ENCODE results near the gene AOAH.

AOAH gene

GRCh38 chr7:36521133-36521532 lies 203.2 kb downstream of the AOAH start:
- Histone ChIP-seq H3K4me3 (ENCODE audit: low read depth in 1 of 2, low read length in 1 of 2) (no peak overlapping the region), H3K4me1 (ENCODE audit: control insufficient read depth in 1 of 2, insufficient read depth in 1 of 2, low read depth in 1 of 2, low read length in 1 of 2) (peaks cover 0 to 6% of the 10 kb centered on the region in 2 experiments), H3K27ac (no peak overlapping the region), H3K36me3 (peaks cover 93% of the 10 kb centered on the region), H3K27me3 (no peaks in the 10 kb centered on the region), H3K9me3 (no peaks in the 10 kb centered on the region)
- TF ChIP-seq CTCF (IDR thresholded peaks at IDR 0.05), result no peak

GRCh38 chr7:36515847-36516246 lies 208.4 kb downstream of the AOAH start:
- TF ChIP-seq CTCF (IDR thresholded peaks at IDR 0.05), result no peak
- no peaks in the 10 kb centered on the region for H3K9me3 ChIP-seq
- peaks cover 88% of the 10 kb centered on the region for H3K36me3 ChIP-seq
- peaks cover 0 to 6% of the 10 kb centered on the region in 2 experiments for H3K4me1 ChIP-seq (ENCODE audit: control insufficient read depth in 1 of 2, insufficient read depth in 1 of 2, low read depth in 1 of 2, low read length in 1 of 2)
- H3K4me3 ChIP-seq (ENCODE audit: low read depth in 1 of 2, low read length in 1 of 2), result no peak overlapping the region
- H3K27me3 ChIP-seq, result no peaks in the 10 kb centered on the region
- no peak overlapping the region for H3K27ac ChIP-seq

- no peak overlapping the region for H3K4me3 ChIP-seq (ENCODE audit: low read depth in 1 of 2, low read length in 1 of 2)
- H3K27ac ChIP-seq, result peak overlapping the region; percentile 41
- H3K27me3 ChIP-seq, result no peaks in the 10 kb centered on the region
- H3K9me3 ChIP-seq, result no peaks in the 10 kb centered on the region
- H3K4me1 ChIP-seq (ENCODE audit: control insufficient read depth in 1 of 2, insufficient read depth in 1 of 2, low read depth in 1 of 2, low read length in 1 of 2), result peaks cover 0 to 6% of the 10 kb centered on the region in 2 experiments
- peaks cover 81% of the 10 kb centered on the region for H3K36me3 ChIP-seq
- no peak for TF ChIP-seq CTCF (IDR thresholded peaks at IDR 0.05)
Measured at GRCh38 chr7:36514289-36515243, 209.7 kb downstream of the AOAH start.

- H3K27me3 ChIP-seq, result no peaks in the 10 kb centered on the region
- peaks cover 70% of the 10 kb centered on the region for H3K36me3 ChIP-seq
- no peak for TF ChIP-seq CTCF (IDR thresholded peaks at IDR 0.05)
- no peaks in the 10 kb centered on the region for H3K9me3 ChIP-seq
- H3K27ac ChIP-seq, result peak overlapping the region; percentile 30
- no peak overlapping the region for H3K4me3 ChIP-seq (ENCODE audit: low read depth in 1 of 2, low read length in 1 of 2)
- H3K4me1 ChIP-seq (ENCODE audit: control insufficient read depth in 1 of 2, insufficient read depth in 1 of 2, low read depth in 1 of 2, low read length in 1 of 2), result peaks cover 0 to 6% of the 10 kb centered on the region in 2 experiments
Measured at GRCh38 chr7:36513393-36513792, 210.9 kb downstream of the AOAH start.

- Histone ChIP-seq H3K27me3 (no peaks in the 10 kb centered on the region), H3K9me3 (no peaks in the 10 kb centered on the region), H3K4me1 (ENCODE audit: control insufficient read depth in 1 of 2, insufficient read depth in 1 of 2, low read depth in 1 of 2, low read length in 1 of 2) (peaks cover 0 to 6% of the 10 kb centered on the region in 2 experiments), H3K36me3 (peaks cover 62% of the 10 kb centered on the region), H3K27ac (no peak overlapping the region), H3K4me3 (ENCODE audit: low read depth in 1 of 2, low read length in 1 of 2) (no peak overlapping the region)
- no peak for TF ChIP-seq CTCF (IDR thresholded peaks at IDR 0.05)
Measured at GRCh38 chr7:36512616-36513015, 211.7 kb downstream of the AOAH start.
